Fibroblast of mammary gland (primary cell): ENCODE measurements around the gene NAV1.
"Not testable (repeated sequence)": the region's sequence is repeated elsewhere in the genome, so short reads cannot be mapped to it uniquely, and the experiment has no call there.

Source experiments
- DNase-seq: peaks from one replicate; pipeline ENCODE4 v3.0.0-alpha.2; 2010; ENCODE audit warnings: low read depth
- H3K4me3 ChIP-seq: 2 replicates; pipeline ENCODE4 v1.5.1; 2011; ENCODE audit warnings: low read depth, mild to moderate bottlenecking, low read length, moderate library complexity; ENCODE audit not compliant: control insufficient read depth
- TF ChIP-seq, protein P1 (sequence below): conservative IDR thresholded peaks from 2 replicates; pipeline ENCODE4 v1.5.1; 2011; ENCODE audit warnings: low read depth, low read length, inconsistent platforms; ENCODE audit not compliant: control insufficient read depth, insufficient read depth

Gene NAV1

DNA sequence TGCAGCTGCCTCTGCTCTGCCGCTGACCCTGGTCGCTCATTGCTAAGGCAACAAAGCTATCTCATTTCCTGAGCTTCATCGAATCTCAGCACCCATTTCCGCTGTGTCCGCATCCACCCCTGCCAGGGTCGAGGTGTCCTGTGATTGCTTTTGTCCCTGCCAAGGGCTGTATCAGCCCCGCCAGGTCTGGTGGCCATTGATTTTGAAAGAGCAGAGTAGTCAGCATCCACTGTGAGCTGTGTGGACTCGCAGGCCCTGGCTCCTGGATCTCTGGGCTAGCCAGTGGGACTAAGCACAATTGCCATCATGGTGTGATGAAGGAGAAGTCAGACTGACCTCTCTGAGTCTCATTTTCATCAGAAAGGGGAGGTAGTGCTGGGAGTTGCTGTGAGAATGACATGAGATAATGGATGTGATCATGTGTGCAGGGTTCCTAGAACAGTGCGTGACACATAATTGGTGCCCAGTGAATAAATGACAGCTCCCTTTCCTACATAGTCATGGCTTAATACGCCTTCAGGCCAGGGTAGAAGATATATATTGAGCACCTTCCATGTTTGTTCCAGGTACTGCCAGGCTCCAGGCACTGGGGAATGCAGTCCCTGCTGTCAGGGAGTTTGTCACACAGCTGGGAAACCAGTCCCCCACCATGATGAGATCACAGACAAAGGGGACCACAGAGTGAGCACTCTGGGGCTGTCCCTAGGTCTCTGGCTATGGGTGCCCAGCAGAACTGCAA lies 32.1 kb downstream of the NAV1 start:
- no peak for DNase-seq
- TF ChIP-seq, protein P1, sequence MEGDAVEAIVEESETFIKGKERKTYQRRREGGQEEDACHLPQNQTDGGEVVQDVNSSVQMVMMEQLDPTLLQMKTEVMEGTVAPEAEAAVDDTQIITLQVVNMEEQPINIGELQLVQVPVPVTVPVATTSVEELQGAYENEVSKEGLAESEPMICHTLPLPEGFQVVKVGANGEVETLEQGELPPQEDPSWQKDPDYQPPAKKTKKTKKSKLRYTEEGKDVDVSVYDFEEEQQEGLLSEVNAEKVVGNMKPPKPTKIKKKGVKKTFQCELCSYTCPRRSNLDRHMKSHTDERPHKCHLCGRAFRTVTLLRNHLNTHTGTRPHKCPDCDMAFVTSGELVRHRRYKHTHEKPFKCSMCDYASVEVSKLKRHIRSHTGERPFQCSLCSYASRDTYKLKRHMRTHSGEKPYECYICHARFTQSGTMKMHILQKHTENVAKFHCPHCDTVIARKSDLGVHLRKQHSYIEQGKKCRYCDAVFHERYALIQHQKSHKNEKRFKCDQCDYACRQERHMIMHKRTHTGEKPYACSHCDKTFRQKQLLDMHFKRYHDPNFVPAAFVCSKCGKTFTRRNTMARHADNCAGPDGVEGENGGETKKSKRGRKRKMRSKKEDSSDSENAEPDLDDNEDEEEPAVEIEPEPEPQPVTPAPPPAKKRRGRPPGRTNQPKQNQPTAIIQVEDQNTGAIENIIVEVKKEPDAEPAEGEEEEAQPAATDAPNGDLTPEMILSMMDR = no peak
- no peak overlapping the region for H3K4me3 ChIP-seq

DNA sequence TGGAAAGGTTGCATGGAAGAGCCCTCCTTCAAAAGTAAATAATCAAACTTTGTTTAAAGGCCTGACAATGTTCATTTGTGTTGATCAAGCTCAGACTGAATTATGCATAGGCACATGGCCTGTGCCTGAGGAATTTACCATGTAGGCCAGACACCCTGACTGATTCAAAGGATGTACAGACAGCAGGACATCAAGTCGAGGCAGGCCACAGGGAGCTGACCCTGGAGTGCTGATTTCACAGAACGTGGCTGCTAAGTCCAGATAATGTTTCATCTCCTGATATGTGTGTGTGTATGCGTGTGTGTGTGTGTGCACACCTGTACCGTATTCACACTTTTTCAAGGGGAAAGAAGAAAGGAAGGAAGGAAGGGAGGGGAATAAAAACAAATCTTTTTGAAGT lies 34.1 kb downstream of the NAV1 start:
- no peak overlapping the region for H3K4me3 ChIP-seq
- TF ChIP-seq, protein P1 = no peak
- no peak for DNase-seq

DNA sequence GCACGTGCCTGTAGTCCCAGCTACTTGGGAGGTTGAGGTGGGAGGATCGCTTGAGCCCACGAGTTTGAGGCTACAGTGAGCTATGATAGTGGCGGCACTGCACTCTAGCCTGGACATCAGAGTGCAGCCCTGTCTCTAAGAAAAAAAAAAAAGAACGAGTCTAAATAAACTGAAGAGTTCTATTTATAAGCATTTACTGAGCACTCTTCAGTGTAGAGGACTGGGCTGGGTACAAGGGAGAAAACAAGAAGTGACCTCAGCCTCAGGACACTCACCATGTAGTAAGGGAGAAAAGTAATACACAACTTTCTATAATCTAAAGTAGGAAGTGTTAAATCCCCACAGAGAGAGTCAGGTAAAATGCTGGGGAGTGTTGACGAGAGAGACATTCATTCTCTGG lies 35.0 kb downstream of the NAV1 start:
- TF ChIP-seq, protein P1 = no peak
- DNase-seq = no peak
- no peak overlapping the region for H3K4me3 ChIP-seq

DNA sequence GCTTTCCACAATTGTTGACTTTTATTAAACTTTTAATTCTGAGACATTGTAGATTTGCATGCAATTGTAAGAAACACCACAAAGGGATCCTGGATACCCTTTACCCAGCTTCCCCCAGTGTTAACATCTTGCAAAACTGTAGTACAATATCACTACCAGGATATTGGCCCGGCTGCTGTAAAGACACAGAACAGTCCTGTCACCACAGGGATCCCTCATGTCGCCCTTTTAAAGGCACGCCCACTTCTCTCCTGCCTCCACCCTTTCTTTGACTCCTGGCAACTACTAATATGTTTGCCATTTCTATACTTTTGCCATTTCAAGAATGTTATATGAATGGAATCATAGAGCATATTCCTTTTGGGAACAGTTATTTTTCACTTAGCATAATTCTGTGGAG lies 37.0 kb downstream of the NAV1 start:
- TF ChIP-seq, protein P1 = no peak
- no peak overlapping the region for H3K4me3 ChIP-seq
- DNase-seq = no peak

DNA sequence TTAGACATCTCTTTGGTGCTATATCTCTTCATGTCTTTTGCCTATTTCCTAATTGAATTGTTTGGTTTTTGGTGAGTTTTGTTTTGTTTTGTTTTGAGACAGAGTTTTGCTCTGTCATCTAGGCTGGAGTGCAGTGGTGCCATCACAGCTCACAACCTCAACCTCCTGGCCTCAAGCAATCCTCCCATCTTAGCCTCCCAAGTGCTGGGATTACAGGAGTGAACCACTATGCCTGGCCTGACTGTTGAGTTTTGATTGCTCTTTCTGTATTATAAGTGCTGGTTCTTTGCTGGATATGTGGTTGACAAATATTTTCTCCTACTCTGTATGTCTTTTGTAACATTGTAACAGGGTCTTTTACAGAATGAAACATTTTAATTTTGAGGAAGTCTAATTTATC lies 38.0 kb downstream of the NAV1 start:
- no peak for DNase-seq
- TF ChIP-seq, protein P1 = no peak
- no peak overlapping the region for H3K4me3 ChIP-seq

DNA sequence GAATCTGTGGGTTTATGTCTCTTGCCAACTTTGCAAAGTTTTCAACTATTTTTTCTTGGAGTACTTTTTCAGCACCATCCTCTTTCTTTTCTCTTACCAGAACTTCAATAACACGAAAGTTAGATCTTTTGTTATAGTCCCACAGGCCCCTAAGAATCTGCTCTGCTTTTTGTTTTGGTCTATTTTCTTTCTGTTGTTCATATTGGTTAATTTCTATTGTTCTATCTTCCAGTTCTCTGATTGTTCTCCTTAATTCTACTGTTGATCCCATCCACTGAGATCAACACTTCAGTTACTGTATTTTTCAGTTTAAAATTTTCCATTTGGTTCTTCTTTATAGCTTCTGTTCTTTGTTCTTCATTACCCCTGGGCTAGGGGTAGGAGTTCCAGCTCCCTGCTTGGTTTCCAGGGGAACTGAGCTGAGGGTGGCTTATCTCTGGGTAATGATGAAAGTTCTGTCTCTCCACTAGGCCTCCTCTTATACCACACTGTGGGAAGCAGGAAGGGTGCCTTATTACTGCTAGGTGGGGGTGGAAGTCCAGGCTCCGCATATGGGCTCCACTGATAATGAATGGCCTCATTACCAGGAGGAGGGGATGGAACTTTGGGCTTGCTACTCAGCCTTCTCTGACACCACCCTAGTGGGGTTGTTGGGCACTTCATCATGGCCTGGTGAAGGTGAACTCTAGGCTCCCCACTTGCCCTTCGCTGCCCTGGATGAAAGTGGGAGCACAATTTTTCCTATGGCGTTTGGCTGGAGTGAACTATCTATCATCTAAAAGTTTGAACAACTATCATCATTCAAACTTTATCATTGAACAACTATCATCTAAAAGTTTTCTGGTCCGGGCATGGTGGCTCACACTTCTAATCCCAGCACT lies 39.3 kb downstream of the NAV1 start:
- DNase-seq = no peak
- no peak overlapping the region for H3K4me3 ChIP-seq
- TF ChIP-seq, protein P1 = no peak

DNA sequence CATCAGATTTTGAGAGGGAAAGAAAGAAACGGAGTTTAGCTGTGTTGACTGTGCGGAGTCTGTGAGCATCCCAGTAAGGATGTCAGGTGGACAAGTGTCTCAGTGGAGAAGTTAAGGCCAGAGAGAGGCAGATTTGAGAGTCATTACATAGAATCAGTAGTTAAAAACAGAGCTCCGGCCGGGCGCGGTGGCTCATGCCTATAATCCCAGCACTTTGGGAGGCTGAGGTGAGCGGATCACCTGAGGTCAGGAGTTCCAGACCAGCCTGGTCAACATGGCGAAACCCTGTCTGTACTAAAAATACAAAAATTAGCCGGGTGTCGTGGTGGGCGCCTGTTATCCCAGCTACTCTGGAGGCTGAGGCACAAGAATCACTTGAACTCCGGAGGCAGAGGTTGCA lies 42.4 kb downstream of the NAV1 start:
- not testable (repeated sequence) for H3K4me3 ChIP-seq, DNase-seq
